HG03457 (cell line): ENCODE results near the gene MAPK8IP1.
"Not testable (repeated sequence)": the region's sequence is repeated elsewhere in the genome, so short reads cannot be mapped to it uniquely, and the experiment has no call there.

Experiments
- ATAC-seq: cut with Tn5 transposase; IDR thresholded peaks from one replicate; pipeline ENCODE4 v1.9.1; 2021; ENCODE audit warnings: moderate number of reproducible peaks; ENCODE audit not compliant: unreplicated experiment

MAPK8IP1 gene

GRCh38 chr11:45889555-45889954 is 4.1 kb downstream of the MAPK8IP1 start:
- ATAC-seq, result no peak

GRCh38 chr11:45889966-45890365 is 4.5 kb downstream of the MAPK8IP1 start:
- no peak for ATAC-seq

- no peak for ATAC-seq
Observed at GRCh38 chr11:45890886-45891550, 5.6 kb downstream of the MAPK8IP1 start.

- ATAC-seq, result no peak
Observed at GRCh38 chr11:45892856-45893255, 7.4 kb downstream of the MAPK8IP1 start.

GRCh38 chr11:45894555-45895247 is 9.2 kb downstream of the MAPK8IP1 start:
- no peak for ATAC-seq

GRCh38 chr11:45895553-45896259 is 10.3 kb downstream of the MAPK8IP1 start:
- no peak for ATAC-seq

GRCh38 chr11:45896422-45896984 is 11.1 kb downstream of the MAPK8IP1 start:
- ATAC-seq, result no peak

GRCh38 chr11:45897556-45897955 is 12.1 kb downstream of the MAPK8IP1 start:
- ATAC-seq, result no peak

- ATAC-seq, result no peak
Observed at GRCh38 chr11:45899086-45899447, 13.6 kb downstream of the MAPK8IP1 start.

GRCh38 chr11:45899448-45900174 is 14.2 kb downstream of the MAPK8IP1 start:
- no peak for ATAC-seq

GRCh38 chr11:45900175-45900800 is 14.8 kb downstream of the MAPK8IP1 start:
- not testable (repeated sequence) for ATAC-seq

GRCh38 chr11:45900916-45901617 is 15.6 kb downstream of the MAPK8IP1 start:
- no peak for ATAC-seq

GRCh38 chr11:45901626-45902025 is 16.2 kb downstream of the MAPK8IP1 start:
- no peak for ATAC-seq

GRCh38 chr11:45902452-45903380 is 17.3 kb downstream of the MAPK8IP1 start:
- ATAC-seq, result no peak

- ATAC-seq, result no peak
Observed at GRCh38 chr11:45904309-45904915, 19.0 kb downstream of the MAPK8IP1 start.

- no peak for ATAC-seq
Observed at GRCh38 chr11:45905095-45905494, 19.6 kb downstream of the MAPK8IP1 start.

- not testable (repeated sequence) for ATAC-seq
Observed at GRCh38 chr11:45905576-45905975, 20.1 kb downstream of the MAPK8IP1 start.

GRCh38 chr11:45906096-45906682 is 20.7 kb downstream of the MAPK8IP1 start:
- ATAC-seq, result no peak
